Hematopoietic multipotent progenitor cell (in vitro differentiated cells): ENCODE data around the gene TSC22D1. TPM values are rescaled to one million over a fixed set of nuclear protein-coding genes. Genes with fewer than 3 reads are reported as not detected.
A peak's percentile ranks its signal among the peaks of the same experiment; 100 is the strongest.

Source experiments
- DNase-seq, 3 donors: peaks; one replicate each; pipeline ENCODE4 v3.0.0-alpha.2; 2011 to 2015; ENCODE audit warnings: low read depth in 2 of 3, low spot score in 2 of 3
- total RNA-seq: library from RNA; depleted of rRNA; stranded (reverse); fragments of >200 nt; gene quantifications from one replicate; pipeline ENCODE4 v1.2.3, GENCODE V29; 2012

TSC22D1 gene
- total RNA-seq, 1 donor = 144 TPM

- DNase-seq = peak in 1 of 3 donors; percentile 53
Measured at GRCh38 chr13:44393391-44393790, 182.7 kb downstream of the TSC22D1 start.

- no peak for DNase-seq
Measured at GRCh38 chr13:44389876-44390275, 186.3 kb downstream of the TSC22D1 start.

GRCh38 chr13:44389060-44389666 lies 187.0 kb downstream of the TSC22D1 start:
- DNase-seq = peak in 1 of 3 donors; percentile 78

- no peak for DNase-seq
Measured at GRCh38 chr13:44388427-44389059, 187.6 kb downstream of the TSC22D1 start.

- peak in 1 of 3 donors; percentile 45 for DNase-seq
Measured at GRCh38 chr13:44386913-44387556, 189.1 kb downstream of the TSC22D1 start.

GRCh38 chr13:44385847-44386246 lies 190.3 kb downstream of the TSC22D1 start:
- DNase-seq = no peak

- no peak for DNase-seq
Measured at GRCh38 chr13:44385401-44385800, 190.7 kb downstream of the TSC22D1 start.

GRCh38 chr13:44384778-44385177 lies 191.4 kb downstream of the TSC22D1 start:
- no peak for DNase-seq

- DNase-seq = no peak
Measured at GRCh38 chr13:44383945-44384344, 192.2 kb downstream of the TSC22D1 start.

- DNase-seq = peak in 1 of 3 donors; percentile 59
Measured at GRCh38 chr13:44382635-44383145, 193.4 kb downstream of the TSC22D1 start.

Other genes starting within 250 kb of the TSC22D1 start
- gene SERP2, start 202.5 kb downstream of the TSC22D1 start, total RNA-seq = 0.54 TPM